HG02798 (cell line): ENCODE data around the gene LAMA3.

Source experiments
- ATAC-seq: cut with Tn5 transposase; IDR thresholded peaks from one replicate; pipeline ENCODE4 v1.9.1; 2021; ENCODE audit warnings: mild to moderate bottlenecking; ENCODE audit not compliant: unreplicated experiment, poor library complexity

The LAMA3 gene, protein sequence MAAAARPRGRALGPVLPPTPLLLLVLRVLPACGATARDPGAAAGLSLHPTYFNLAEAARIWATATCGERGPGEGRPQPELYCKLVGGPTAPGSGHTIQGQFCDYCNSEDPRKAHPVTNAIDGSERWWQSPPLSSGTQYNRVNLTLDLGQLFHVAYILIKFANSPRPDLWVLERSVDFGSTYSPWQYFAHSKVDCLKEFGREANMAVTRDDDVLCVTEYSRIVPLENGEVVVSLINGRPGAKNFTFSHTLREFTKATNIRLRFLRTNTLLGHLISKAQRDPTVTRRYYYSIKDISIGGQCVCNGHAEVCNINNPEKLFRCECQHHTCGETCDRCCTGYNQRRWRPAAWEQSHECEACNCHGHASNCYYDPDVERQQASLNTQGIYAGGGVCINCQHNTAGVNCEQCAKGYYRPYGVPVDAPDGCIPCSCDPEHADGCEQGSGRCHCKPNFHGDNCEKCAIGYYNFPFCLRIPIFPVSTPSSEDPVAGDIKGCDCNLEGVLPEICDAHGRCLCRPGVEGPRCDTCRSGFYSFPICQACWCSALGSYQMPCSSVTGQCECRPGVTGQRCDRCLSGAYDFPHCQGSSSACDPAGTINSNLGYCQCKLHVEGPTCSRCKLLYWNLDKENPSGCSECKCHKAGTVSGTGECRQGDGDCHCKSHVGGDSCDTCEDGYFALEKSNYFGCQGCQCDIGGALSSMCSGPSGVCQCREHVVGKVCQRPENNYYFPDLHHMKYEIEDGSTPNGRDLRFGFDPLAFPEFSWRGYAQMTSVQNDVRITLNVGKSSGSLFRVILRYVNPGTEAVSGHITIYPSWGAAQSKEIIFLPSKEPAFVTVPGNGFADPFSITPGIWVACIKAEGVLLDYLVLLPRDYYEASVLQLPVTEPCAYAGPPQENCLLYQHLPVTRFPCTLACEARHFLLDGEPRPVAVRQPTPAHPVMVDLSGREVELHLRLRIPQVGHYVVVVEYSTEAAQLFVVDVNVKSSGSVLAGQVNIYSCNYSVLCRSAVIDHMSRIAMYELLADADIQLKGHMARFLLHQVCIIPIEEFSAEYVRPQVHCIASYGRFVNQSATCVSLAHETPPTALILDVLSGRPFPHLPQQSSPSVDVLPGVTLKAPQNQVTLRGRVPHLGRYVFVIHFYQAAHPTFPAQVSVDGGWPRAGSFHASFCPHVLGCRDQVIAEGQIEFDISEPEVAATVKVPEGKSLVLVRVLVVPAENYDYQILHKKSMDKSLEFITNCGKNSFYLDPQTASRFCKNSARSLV (N-terminal part only)

DNA sequence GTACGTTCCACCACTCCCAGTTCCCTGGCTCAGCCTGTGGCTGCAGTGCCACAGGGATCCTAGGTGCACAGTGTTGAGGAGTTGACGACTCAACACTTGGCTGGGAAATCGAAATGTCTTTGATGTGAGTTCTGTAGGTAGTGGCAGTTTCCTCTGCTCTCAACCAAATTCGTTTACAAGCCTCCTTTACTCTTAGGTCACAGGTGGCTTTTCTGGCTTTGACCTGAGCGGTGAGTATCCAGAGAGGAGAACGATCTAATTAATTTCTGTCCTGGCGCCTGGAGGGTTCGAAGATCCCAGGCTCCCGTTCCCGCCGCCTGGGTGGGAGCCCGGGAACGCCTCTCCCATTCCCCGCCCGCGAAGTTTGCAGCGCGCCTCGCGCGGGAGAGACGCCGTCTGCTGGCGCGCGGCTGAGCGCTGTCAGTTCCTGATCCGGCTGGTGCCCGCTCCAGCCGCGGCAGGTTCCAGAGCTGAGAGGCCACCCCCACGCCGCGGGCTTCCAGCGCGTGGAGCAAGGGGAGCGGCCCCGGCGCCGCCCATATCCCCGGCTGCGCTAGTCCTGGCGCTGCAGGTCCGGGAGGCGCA is at the start of gene LAMA3:
Gene LAMA3 (plus strand): TSS at position 423 of the 585 bp plus-strand sequence. CDS start 231 bp downstream, outside the sequence.
- peak; percentile 63 for ATAC-seq

DNA sequence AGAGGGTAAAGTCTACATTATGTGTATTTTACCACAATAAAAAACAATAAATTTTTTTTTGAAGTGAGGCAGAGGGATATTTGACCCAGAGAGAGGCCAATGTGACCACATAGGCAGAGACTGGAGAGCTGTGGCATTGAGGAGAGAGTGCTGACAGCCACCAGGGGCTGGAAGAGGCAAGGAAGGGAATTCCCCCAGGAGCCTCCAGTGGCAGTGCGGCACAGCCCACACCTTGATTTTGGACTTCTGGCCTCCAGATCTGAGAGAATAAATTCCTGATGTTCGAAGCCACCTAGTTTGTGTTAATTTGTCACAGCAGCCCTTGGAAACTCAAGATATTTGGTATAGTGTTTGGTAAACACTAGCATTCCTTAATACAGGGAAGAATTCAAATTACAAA is 49.2 kb upstream of the LAMA3 start:
- no peak for ATAC-seq

DNA sequence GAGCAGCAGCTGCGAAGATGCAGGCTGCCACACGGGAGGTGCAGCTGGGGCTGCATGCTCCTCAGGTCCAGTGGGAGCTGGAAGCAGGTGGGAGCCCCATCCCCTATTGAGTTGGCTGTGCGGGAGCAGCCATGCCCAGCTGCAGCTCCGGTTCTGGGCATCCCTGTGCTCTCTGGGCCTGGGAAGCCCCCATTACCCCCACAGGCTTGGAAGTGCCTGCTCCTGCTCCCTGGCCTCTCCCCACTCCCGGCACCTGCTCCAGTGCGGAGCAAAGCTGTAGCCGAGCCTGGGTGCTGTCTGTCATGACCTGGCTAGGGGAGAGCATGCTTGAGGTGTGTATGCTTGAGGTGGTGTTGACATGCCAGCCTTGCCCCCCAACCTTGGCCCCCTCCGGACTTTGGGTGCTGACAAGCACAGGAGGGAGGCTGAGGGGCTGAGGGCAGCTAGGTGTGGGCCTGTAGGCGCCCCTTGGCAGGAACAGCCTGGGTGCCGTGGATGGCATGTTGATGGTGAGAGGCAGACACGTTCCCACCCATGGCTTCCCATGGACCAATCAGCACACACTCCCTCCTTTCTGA is 48.0 kb upstream of the LAMA3 start:
- no peak for ATAC-seq

DNA sequence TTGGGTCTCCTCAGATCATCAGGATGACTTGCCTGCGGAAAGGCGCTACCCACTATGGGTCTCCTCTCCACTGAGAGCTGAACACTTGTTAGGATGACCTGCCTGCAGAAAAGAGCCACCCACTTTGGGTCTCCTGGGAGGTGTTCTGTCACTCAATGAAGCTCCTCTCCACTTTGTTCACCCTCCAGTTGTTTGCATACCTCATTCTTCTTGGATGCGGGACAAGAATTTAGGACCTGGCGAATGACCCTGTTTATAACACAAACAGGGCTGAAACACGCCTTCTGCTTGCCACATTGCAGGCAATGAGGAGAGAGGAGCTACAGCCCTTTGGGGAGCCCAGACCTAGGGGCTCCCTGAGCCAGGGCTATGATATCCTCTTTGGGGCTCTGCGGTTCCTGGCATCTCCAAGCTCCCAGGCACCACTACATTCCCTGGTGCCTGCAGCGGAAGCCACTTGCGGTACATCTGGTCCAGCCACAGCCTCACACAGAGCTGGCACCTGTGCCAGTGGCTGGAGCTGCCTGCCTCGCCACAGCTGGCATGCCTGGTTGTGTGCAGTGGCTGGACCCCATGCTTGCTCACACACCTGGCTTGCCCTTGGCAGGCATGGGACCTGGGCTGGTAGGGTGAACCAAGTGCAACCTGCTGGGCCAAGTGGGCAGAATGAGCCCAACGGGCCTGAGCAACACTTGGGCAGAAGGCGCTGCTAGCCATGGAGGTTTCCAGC is 47.2 kb upstream of the LAMA3 start:
- no peak for ATAC-seq

DNA sequence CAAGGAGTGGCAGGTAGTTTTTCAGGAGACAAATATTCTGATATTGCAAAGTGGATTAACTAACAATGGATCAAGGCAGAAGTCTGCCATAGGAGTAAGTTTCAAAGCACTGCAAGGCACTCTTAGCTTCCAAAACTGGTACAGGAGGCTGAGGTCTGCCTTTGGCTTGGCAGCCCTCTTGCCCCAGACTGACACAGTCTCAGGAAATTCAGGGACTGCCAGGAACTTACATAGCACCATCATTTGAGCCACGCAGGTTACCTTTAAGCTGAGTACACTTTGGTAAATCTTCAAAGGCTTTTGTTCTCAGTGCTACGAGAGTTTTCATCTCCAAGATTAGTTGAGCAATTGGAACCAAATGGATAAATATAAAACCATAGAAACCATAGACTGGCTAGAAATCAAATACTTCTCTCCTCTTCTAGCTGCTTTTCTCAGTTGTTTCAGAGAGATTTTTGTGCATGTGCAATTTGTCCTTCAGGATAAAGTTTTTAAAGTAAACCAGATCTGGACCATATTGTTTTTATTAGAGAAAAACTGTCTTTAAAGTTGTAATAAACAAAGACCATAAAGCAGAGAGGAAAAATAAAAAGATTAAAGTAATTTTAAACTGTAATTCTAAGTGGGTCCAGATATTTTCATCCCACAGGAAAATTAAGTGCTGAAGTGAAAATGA is 45.3 kb upstream of the LAMA3 start:
- ATAC-seq = no peak

DNA sequence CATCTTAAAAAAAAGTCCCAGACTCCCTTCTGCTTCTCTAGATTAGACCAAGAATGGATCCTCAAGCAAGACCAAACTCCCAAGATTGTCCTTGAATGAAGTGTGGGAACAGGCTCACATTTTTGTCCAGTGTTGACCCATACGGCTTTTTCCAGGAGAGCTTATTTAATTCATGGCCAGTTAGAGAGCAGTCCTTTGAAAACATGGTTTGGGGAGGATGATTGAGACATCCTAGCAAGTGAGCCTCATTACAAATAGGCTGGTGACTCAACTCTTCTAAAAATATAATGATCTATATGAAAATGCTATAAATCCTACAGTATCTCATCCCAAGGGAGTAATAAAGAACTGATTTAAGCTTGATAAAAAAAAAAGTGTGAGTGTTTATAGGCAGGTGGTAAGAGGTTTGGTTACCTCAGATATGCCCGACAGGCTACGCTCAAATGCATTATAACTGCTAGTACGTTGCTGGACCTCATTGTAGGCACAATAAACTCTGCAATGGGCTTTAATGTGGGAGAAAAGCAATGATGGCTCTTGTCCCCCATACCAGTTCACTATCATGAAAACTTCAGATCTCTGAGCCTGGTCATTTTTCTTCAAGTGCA is 43.6 kb upstream of the LAMA3 start:
- ATAC-seq = no peak

DNA sequence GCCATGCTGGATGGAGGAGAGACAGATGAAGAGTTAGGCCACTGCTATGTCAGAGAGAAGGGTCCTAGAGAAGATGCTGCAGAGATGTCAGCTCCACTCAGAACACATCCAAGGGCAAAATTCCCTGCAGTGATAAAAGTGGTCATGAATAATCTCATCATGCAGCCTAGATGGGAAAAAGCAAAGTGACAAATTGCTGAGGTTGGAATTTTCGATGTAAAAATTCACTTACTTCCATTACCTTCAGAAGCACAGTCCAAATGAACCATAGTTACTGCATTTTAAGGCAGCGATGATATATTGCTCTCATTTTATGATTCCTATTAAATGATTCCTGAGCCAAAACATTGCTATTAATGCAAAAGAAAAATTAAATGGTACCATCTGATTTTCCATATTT is 43.0 kb upstream of the LAMA3 start:
- ATAC-seq = no peak

DNA sequence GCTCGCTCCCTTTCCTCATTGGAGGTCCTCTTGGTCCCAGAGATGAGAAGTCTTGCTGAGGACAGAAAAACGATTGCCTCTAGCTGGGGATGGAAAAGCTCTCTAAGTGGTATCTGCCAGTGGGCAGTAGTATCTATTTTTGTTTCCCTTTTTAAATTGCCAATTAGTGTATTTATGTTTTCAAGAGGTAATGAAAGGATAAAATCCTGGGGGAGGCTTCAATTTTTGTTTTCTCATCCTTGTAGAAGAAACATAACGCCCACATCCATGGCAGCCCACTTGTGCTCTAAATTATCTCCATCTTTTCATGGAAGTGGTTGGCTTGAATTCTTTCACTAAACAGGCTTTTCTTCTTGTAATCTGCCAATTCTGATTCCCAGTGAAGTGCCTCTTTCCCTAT is 40.8 kb upstream of the LAMA3 start:
- ATAC-seq = no peak

DNA sequence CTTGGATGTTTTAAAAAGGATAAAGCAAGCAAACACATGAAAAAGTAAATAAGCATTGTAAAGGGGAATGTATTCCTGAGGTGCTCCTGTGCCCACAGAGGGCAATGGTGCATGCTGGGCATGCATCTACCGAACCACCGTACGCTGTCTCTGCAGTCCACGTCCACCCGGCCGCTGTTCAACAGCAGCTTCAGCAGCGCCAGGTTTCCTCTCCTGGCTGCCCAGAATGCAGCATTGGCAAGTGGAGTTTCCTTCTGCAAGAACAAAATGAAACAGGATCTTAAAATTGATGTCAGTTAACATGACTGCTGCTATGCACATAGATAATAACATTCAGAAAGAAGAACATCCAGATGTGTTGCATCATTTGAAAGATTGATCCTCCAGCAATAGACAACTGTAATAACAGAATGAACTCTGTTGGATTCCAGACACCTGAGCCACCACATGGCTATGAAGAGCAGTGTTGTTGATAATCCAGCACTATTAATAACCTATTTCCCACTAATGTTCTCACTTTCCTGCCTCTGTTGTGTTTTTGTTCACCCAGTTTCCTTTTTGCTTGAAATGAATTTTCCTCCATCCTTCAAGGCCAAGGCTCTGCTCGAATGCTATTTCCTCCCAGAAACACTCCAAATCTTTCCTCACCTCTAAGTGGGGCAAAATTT is 40.2 kb upstream of the LAMA3 start:
- no peak for ATAC-seq

DNA sequence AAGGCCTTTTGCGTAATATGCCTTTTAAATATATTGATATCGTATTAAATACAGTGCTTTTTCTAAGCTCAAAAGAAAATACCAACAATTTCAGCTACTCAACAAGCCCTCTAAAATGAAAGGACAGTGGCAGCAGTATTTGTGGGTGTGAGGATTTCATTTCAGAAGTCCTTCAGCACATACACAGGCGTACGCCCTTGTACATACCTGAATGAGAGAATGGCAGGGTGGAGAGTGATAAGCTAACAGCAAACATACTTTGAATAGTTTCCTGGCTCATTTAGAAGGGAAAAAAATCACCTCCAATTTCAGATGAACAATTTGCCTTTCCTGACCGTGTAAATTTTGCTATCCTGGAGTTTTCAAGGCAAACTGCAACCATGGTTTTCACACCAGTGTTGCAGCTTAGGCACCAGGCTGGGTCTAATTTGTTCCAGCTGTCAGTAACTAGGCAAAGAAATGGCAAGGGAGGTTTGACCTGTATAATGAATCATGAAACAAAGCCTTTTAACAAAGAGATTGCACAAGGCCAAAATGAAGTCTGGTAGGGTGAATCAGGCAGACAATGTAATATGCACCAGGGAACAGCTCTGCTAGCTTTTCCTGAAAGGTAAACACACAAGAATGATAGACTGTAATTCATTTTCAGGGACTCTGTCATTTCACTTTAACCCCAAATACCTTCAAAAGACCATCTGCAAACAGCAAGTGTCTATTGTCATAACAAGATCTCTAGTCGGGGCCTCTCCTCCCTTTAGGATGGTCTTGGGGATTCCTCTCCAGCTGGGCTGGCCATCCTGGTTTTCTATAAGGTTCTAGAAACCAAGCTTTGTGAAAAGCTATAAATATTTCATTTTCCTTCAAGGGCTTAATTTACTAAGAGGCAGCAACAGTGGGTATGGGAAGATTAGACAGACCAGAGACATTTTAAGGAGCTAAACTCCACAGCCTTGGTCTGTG is 38.0 kb upstream of the LAMA3 start:
- ATAC-seq = no peak

DNA sequence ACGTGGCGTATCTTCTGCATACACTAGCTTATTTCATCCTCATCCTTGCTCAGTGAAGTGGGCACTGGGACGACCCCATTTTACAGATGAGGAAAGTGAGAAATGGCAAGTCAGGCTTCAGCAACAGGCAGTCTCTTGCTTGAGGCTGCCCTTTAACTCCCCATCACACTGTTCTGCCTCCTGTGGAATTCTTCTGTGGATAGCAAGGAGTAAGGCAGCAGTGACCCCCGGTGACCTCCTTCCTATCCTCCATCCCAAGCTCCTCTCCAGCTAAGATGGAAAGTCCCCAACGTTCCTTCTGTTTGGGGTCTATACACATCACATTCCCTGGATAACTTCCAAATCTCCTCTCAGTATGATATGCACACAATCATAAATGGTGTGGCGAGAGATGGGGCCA is 37.0 kb upstream of the LAMA3 start:
- no peak for ATAC-seq

DNA sequence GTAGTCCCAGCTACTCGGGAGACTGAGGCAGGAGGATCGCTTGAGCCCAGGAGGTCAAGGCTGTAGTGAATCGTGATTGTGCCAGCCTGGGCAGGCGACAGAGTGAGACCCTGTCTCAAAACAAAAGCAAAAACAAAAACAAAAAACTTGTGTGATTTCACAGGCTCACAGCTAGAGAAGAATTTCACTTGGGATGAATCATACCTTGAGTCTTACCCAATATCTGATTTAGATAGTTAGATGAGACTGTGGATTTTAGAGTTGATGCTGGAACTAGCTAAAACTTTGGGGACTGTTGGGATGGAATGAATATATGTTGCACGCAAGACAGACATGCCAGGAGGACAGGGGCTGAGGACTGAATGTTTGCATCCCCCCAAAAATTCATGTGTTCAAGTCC is 31.0 kb upstream of the LAMA3 start:
- no peak for ATAC-seq

DNA sequence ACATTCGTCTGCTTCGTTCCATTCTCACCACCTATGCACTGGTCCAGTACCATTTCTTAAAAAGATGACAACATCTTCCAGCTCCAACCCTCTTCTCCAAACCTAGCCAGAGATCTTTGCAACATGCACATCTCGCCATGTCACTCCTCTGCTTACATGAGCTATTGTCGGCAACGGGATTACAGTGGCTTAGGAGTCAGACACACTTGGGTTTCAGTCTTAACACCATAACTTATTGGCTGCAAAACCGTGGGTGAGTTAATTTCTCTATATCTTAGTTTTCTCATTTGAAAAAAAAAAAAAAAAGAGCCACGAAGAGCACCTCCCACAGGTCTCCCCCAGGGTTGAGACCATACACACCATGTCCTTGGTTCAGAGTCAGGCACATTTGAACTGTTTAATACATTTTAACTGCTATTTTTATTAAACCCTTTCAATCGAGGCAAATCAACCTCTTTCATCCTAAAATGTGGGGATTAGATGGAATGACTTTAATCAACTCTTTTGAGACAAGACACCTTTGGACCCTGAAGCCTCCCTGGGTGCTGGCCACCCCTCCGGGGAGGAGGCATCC is 27.4 kb upstream of the LAMA3 start:
- no peak for ATAC-seq

DNA sequence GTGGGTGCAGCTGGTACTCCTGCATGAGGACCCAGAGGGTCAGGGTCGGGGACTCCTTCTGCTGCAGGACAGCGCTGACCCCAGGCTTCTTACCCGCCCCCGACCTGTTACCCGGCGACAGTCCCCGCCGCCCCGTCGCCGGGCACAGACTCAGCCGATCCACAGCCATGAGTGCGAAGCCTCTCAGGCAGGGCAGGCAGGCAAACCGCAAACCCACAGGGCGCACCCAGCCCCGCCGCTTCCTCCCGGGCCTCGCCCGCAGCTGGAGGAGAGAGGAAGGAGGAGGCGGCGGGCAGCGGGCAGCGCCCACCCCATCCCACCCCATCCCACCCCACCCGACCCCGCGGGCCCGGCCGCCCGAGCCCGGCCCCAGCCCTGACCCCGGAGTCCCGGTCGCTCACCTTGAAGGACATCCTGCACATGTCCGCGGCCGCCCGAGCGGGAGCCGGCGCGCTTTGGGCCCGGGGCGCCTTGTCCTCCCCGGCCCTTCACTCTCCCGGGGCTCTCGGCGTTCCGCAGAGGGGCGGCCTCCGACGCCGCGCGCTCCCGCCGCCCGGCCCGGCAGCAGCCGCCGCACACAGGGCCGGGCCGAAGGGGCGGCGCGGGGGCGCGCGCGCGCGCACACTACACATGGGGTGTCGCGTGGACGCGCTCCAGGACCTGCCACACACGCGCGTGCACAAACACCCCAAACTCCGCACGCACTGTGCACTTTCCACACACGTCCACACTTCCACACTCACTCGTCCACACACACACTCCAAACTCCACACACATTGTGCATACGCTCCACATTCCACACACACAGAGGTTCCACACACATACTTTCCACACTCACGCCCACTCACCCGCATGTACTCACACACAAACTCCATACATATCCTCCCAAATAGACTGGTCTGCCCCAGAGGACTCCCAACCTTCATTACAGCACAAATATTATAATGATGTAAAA is 26.7 kb upstream of the LAMA3 start, which contains the start of gene ANKRD29:
Gene ANKRD29 (minus strand): TSS at position 603 of the 955 bp plus-strand sequence. CDS start 181 bp downstream, at position 422.
- peak; percentile 58 for ATAC-seq

DNA sequence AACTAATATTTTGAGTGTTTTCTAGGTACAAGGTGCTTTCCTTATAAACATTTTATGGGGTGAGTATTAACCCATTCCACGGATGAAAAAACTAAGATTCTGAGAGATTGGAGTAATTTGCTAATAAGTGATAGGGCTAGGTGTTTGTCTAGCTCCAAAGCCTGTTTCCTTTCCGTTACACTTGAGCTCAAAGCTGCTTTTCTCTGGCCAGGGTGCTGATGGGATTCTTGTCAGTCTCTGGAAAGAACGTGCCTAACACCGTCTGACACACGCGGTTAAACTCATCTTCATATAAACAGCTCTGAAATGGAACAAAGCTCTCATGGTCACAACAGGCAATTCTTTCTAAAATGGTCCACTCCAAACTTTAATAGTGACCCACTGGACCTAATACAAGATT is 24.6 kb upstream of the LAMA3 start:
- ATAC-seq = no peak
